Neutrophil (primary cell): ENCODE data around the gene ADGRD1.

Source experiments
- H3K27ac ChIP-seq: fragments of 200-600 bp; sonication (generic); 2 replicates; pipeline ENCODE4 v1.5.1; 2016; ENCODE audit warnings: mild to moderate bottlenecking, moderate library complexity
- H3K27me3 ChIP-seq: fragments of 200-600 bp; sonication (generic); 2 replicates; pipeline ENCODE4 v1.6.0; 2016; ENCODE audit warnings: mild to moderate bottlenecking
- H3K36me3 ChIP-seq: fragments of 200-600 bp; sonication (generic); 2 replicates; pipeline ENCODE4 v1.5.1; 2017
- H3K4me1 ChIP-seq, 2 experiments: fragments of 200-600 bp in 1 of 2; sonication (generic) in 1 of 2; 1 replicate in 1 of 2; 2 replicates in 1 of 2; pipeline versions ENCODE4 v1.5.1 to v1.6.1; 2013 to 2016; ENCODE audit warnings: low read depth in 1 of 2, low read length in 1 of 2, mild to moderate bottlenecking in 1 of 2, moderate library complexity in 1 of 2; ENCODE audit not compliant: control insufficient read depth in 1 of 2, insufficient read depth in 1 of 2
- H3K4me3 ChIP-seq, 2 experiments: fragments of 200-600 bp in 1 of 2; sonication (generic) in 1 of 2; 1 replicate in 1 of 2; 2 replicates in 1 of 2; pipeline ENCODE4 v1.5.1; 2013 to 2016; ENCODE audit warnings: low read depth in 1 of 2, low read length in 1 of 2, mild to moderate bottlenecking in 1 of 2, moderate library complexity in 1 of 2
- H3K9me3 ChIP-seq: fragments of 200-600 bp; sonication (generic); 2 replicates; pipeline ENCODE4 v1.5.1; 2016
- CTCF ChIP-seq: fragments of 200-600 bp; sonication (generic); IDR thresholded peaks from 2 replicates; pipeline ENCODE4 v1.5.1; 2016; ENCODE audit warnings: antibody characterized with exemption

ADGRD1 gene

GRCh38 chr12:131072451-131073230 lies 118.9 kb downstream of the ADGRD1 start:
- no peaks in the 10 kb centered on the region for H3K9me3 ChIP-seq
- TF ChIP-seq CTCF = no peak
- no peaks in the 10 kb centered on the region for H3K36me3 ChIP-seq
- no peak overlapping the region for H3K27ac ChIP-seq
- H3K4me1 ChIP-seq = no peaks in the 10 kb centered on the region
- H3K27me3 ChIP-seq = no peaks in the 10 kb centered on the region
- H3K4me3 ChIP-seq = no peak overlapping the region

GRCh38 chr12:131074221-131075083 lies 120.7 kb downstream of the ADGRD1 start:
- Histone ChIP-seq H3K4me1 (no peaks in the 10 kb centered on the region), H3K9me3 (no peaks in the 10 kb centered on the region), H3K36me3 (no peaks in the 10 kb centered on the region), H3K4me3 (no peak overlapping the region), H3K27me3 (no peaks in the 10 kb centered on the region), H3K27ac (no peak overlapping the region)
- TF ChIP-seq CTCF = no peak

GRCh38 chr12:131075194-131075593 lies 121.5 kb downstream of the ADGRD1 start:
- Histone ChIP-seq H3K4me1 (no peaks in the 10 kb centered on the region), H3K9me3 (no peaks in the 10 kb centered on the region), H3K27me3 (no peaks in the 10 kb centered on the region), H3K4me3 (no peak overlapping the region), H3K27ac (no peak overlapping the region), H3K36me3 (no peaks in the 10 kb centered on the region)
- TF ChIP-seq CTCF = no peak

- TF ChIP-seq CTCF = no peak
- H3K27me3 ChIP-seq = no peaks in the 10 kb centered on the region
- no peaks in the 10 kb centered on the region for H3K4me1 ChIP-seq
- no peaks in the 10 kb centered on the region for H3K9me3 ChIP-seq
- H3K4me3 ChIP-seq = no peak overlapping the region
- H3K36me3 ChIP-seq = no peaks in the 10 kb centered on the region
- no peak overlapping the region for H3K27ac ChIP-seq
Observed at GRCh38 chr12:131075611-131076010, 121.9 kb downstream of the ADGRD1 start.

- Histone ChIP-seq H3K9me3 (no peaks in the 10 kb centered on the region), H3K27ac (no peak overlapping the region), H3K4me1 (no peaks in the 10 kb centered on the region), H3K36me3 (no peaks in the 10 kb centered on the region), H3K27me3 (no peaks in the 10 kb centered on the region), H3K4me3 (no peak overlapping the region)
- TF ChIP-seq CTCF = no peak
Observed at GRCh38 chr12:131076296-131076695, 122.6 kb downstream of the ADGRD1 start.
